ENCODE data around the gene ATF3.

- no peak for TF ChIP-seq CTCF (IDR thresholded peaks at IDR 0.05)
- TF ChIP-seq POLR2A (IDR thresholded peaks at IDR 0.05) = no peak
Measured at GRCh38 chr1:212613440-212614335, 5.1 kb downstream of the ATF3 start.
